K562 (cell line): ENCODE results near the gene MFAP1. TPM values are rescaled to one million over a fixed set of nuclear protein-coding genes. Genes with fewer than 3 reads are reported as not detected.
A peak's percentile ranks its signal among the peaks of the same experiment; 100 is the strongest.

Experiments
- ATAC-seq: fragments of 200-7000 bp; cut with Tn5 transposase; 3 replicates; pipeline ENCODE4 v1.9.1; 2020; ENCODE audit warnings: moderate library complexity
- BruUV-seq: library from RNA; stranded (reverse); fragments of 400-500 nt; replicated peaks from 2 replicates; lab custom pipeline; 2021; lab: Mats Ljungman, UMichigan
- CTCF ChIA-PET: fragments of 300-600 bp; formaldehyde crosslinking; extraction: SDS; loops from one replicate; lab custom pipeline; 2021; ENCODE audit warnings: low intra/inter-chr PET ratio; lab: Yijun Ruan, JAX
- POLR2A ChIA-PET: fragments of 300-600, 350-650 bp; sonication (Branson Sonifier 250); formaldehyde crosslinking; extraction: SDS; loops from one replicate; lab custom pipeline; 2021; ENCODE audit warnings: antibody characterized with exemption, inconsistent platforms; lab: Yijun Ruan, JAX
- DNase-seq, 4 experiments: peaks; one replicate each; pipeline versions ENCODE4 v3.0.0 to v3.0.0-alpha.2; 2011 to 2018; ENCODE audit warnings: low spot score in 3 of 4, mixed read lengths in 3 of 4; ENCODE audit errors: extremely low read depth in 1 of 4
- FAIRE-seq: peaks from 2 replicates; lab custom pipeline; 2011; peaks lifted over from hg19 to GRCh38; lab: Jason Lieb, UNC
- H2AFZ ChIP-seq: 2 replicates; pipeline ENCODE4 v1.6.0; 2011; ENCODE audit warnings: low read depth, low read length, control low read depth, inconsistent platforms
- H3K27ac ChIP-seq: fragments of 200-600 bp; 3 replicates; pipeline ENCODE4 v1.8.0; 2011; ENCODE audit warnings: low read depth, mild to moderate bottlenecking, control low read depth, inconsistent platforms, low read length, moderate library complexity, mixed read lengths; ENCODE audit errors: extremely low read depth
- H3K27me3 ChIP-seq, 2 experiments: fragments of 300-600 bp in 1 of 2; 2 replicates in 1 of 2; 3 replicates in 1 of 2; pipeline versions ENCODE4 v1.6.0 to v1.8.0; 2011; ENCODE audit warnings: inconsistent platforms in 2 of 2, low read length in 2 of 2, mild to moderate bottlenecking in 1 of 2, mixed read lengths in 1 of 2, moderate library complexity in 1 of 2; ENCODE audit not compliant: control insufficient read depth in 2 of 2, insufficient read depth in 2 of 2
- H3K36me3 ChIP-seq: fragments of 300-600 bp; 3 replicates; pipeline ENCODE4 v1.8.0; 2011; ENCODE audit warnings: mild to moderate bottlenecking, low read length, inconsistent platforms; ENCODE audit not compliant: control insufficient read depth, insufficient read depth
- H3K4me1 ChIP-seq, 2 experiments: fragments of 200-600 bp in 1 of 2; replicated peaks in 1 of 2; 2 replicates in 1 of 2; 3 replicates in 1 of 2; pipeline versions ENCODE4 v1.5.1 to v1.8.0; 2011; ENCODE audit warnings: inconsistent platforms in 2 of 2, low read length in 2 of 2, mild to moderate bottlenecking in 1 of 2, mixed read lengths in 1 of 2, moderate library complexity in 1 of 2; ENCODE audit not compliant: control insufficient read depth in 2 of 2, insufficient read depth in 2 of 2
- H3K4me2 ChIP-seq: 2 replicates; pipeline ENCODE4 v1.6.1; 2011; ENCODE audit warnings: low read length, control low read depth, inconsistent platforms, mixed read lengths; ENCODE audit not compliant: insufficient read depth
- H3K4me3 ChIP-seq: fragments of 200-600 bp; sonication (generic), shearing (Covaris generic); 2 replicates; pipeline ENCODE4 v1.5.1; 2016; ENCODE audit warnings: control low read depth, inconsistent platforms
- H3K79me2 ChIP-seq: fragments of 200-600 bp; 3 replicates; pipeline ENCODE4 v1.8.0; 2011; ENCODE audit warnings: low read length, inconsistent platforms; ENCODE audit not compliant: control insufficient read depth, insufficient read depth
- H3K9ac ChIP-seq, 2 experiments: 2 replicates each; pipeline versions ENCODE4 v1.6.0 to v1.6.1; 2011; ENCODE audit warnings: low read depth in 2 of 2, low read length in 2 of 2, control low read depth in 1 of 2, inconsistent platforms in 1 of 2, mild to moderate bottlenecking in 1 of 2, mixed read lengths in 1 of 2; ENCODE audit not compliant: insufficient read depth in 1 of 2
- H3K9me1 ChIP-seq: one replicate; pipeline ENCODE4 v1.6.0; 2011; ENCODE audit warnings: inconsistent platforms, mild to moderate bottlenecking, low read length, moderate library complexity; ENCODE audit not compliant: control insufficient read depth, insufficient read depth
- H3K9me3 ChIP-seq: replicated peaks from 2 replicates; pipeline ENCODE4 v1.5.1; 2011; ENCODE audit warnings: low read depth, low read length, inconsistent platforms; ENCODE audit not compliant: control insufficient read depth, insufficient read depth
- H4K20me1 ChIP-seq: replicated peaks from 2 replicates; pipeline ENCODE4 v1.6.1; 2011; ENCODE audit warnings: low read length, inconsistent platforms, mixed read lengths; ENCODE audit not compliant: control insufficient read depth, insufficient read depth
- CTCF ChIP-seq, 3 experiments: IDR thresholded peaks in 2 of 3; conservative IDR thresholded peaks in 1 of 3; 2 replicates each; pipeline ENCODE4 v1.5.1; 2011 to 2012; ENCODE audit warnings: low read length in 3 of 3, mild to moderate bottlenecking in 3 of 3, control low read depth in 2 of 3, improper control_type of control experiment in 1 of 3, inconsistent platforms in 1 of 3, low read depth in 1 of 3, mixed read lengths in 1 of 3, moderate library complexity in 1 of 3; ENCODE audit not compliant: insufficient read depth in 2 of 3
- HINFP ChIP-seq: fragments of 450-650 bp; conservative IDR thresholded peaks from 2 replicates; pipeline ENCODE4 v1.6.1; 2016; ENCODE audit warnings: missing genetic modification characterization, low read depth, mild to moderate bottlenecking, control low read depth, missing compliant biosample characterization
- NFE2 ChIP-seq: IDR thresholded peaks from 2 replicates; pipeline ENCODE4 v1.6.1; 2014; ENCODE audit warnings: antibody characterized with exemption, low read depth
- PTTG1 ChIP-seq: fragments of 450-650 bp; IDR thresholded peaks from 2 replicates; pipeline ENCODE4 v1.6.1; 2016; ENCODE audit warnings: low read depth, mild to moderate bottlenecking, missing genetic modification characterization, missing compliant biosample characterization
- RBBP5 ChIP-seq: fragments of 200-600 bp; sonication (generic); IDR thresholded peaks from 2 replicates; pipeline ENCODE4 v1.6.1; 2012; ENCODE audit warnings: borderline replicate concordance, mild to moderate bottlenecking, low read length, control low read depth, inconsistent platforms; ENCODE audit not compliant: insufficient read depth, poor library complexity, severe bottlenecking
- ZNF655 ChIP-seq: fragments of 250-450 bp; sonication (Bioruptor Pico); IDR thresholded peaks from 2 replicates; pipeline ENCODE4 v1.5.0; 2021
- ZNF699 ChIP-seq: fragments of 250-450 bp; sonication (Bioruptor Pico); IDR thresholded peaks from 2 replicates; pipeline ENCODE4 v1.8.0; 2021; ENCODE audit warnings: mild to moderate bottlenecking, moderate library complexity; ENCODE audit not compliant: insufficient replicate concordance
- WGBS: fragments of 100-300 bp; shearing (Covaris generic); methylation state at CpG from one replicate; pipeline ENCODE4 v1.1.6; 2016; ENCODE audit warnings: low coverage, mixed read lengths; ENCODE audit not compliant: insufficient coverage; ENCODE audit errors: missing lambda C conversion rate; 5-methylcytosine and 5-hydroxymethylcytosine counted together
- in situ Hi-C: fragments of 300-500 bp; cut with MboI; formaldehyde crosslinking; loops from 4 replicates; pipeline ENCODE4 v1.15.0; 2018; ENCODE audit warnings: inconsistent platforms, mixed read lengths
- intact Hi-C: fragments of 100-400 bp; cut with micrococcal nuclease; formaldehyde crosslinking; loops from 2 replicates; pipeline ENCODE4 v1.14.2; 2022
- polyA plus RNA-seq, 8 experiments: library from polyadenylated mRNA; depleted of rRNA in 4 of 8; stranded (reverse) in 5 of 8; unstranded in 3 of 8; fragments of >200 nt; fragmentation: Nextera tagmentation in 2 of 8; fragmentation: Illumina TruSeq in 1 of 8; extraction: Ambion mirVana in 2 of 8; extraction: Trizol in 1 of 8; gene quantifications; 2 replicates each; pipeline versions ENCODE4 v1.2.1 to v1.2.3, GENCODE V29; 2011 to 2014; ENCODE audit warnings: inconsistent platforms in 1 of 8, missing spikeins in 1 of 8
- total RNA-seq, 7 experiments: library from RNA; depleted of rRNA in 6 of 7; stranded (reverse); fragments of >200 nt in 6 of 7; fragmentation: Illumina TruSeq in 2 of 7; extraction: Trizol in 2 of 7; gene quantifications; 2 replicates each; pipeline versions ENCODE4 v1.2.1 to v1.2.3, GENCODE V29; 2011 to 2021; ENCODE audit warnings: low replicate concordance in 1 of 7

MFAP1 gene
- total and polyA plus RNA-seq, 9 of the 15 experiments (the other 6 are each of a cell fraction or from before 2014, with no cell fraction given) = 34.9 to 64.1 (median 48.2) TPM

GRCh38 chr15:43872416-43873020, 48.0 kb upstream of the MFAP1 start (continued):
- TF ChIP-seq CTCF (IDR thresholded peaks at IDR 0.05 in 2 of 3, conservative IDR thresholded peaks at IDR 0.05 in 1 of 3; ENCODE audit: insufficient read depth in 2 of 3, low read depth in 1 of 3, low read length in 3 of 3) = peak; percentile 60 to 71 (median 63)
- no peak for TF ChIP-seq NFE2
- no peak for TF ChIP-seq ZNF699 (CRISPR knock-in tag)
- no peak for TF ChIP-seq PTTG1 (tag)
- no peak for TF ChIP-seq RBBP5

- WGBS = 92% methylated on average over 2 of the region's 2 CpGs
- no peaks in the 10 kb centered on the region for H3K79me2 ChIP-seq
- H3K4me2 ChIP-seq = no peak overlapping the region
- no peaks in the 10 kb centered on the region for H3K4me1 ChIP-seq
- no TSS peak for BruUV-seq
- no peaks in the 10 kb centered on the region for H4K20me1 ChIP-seq
- intact Hi-C loops (no loop called here), in situ Hi-C loops (no loop called here)
- no peak overlapping the region for H3K9ac ChIP-seq
- no peaks in the 10 kb centered on the region for H3K9me3 ChIP-seq
- peaks cover 5% of the 10 kb centered on the region for H3K9me1 ChIP-seq
- ChIA-PET CTCF (interaction anchor here (0.6 to 2.2 kb wide), 3 partner anchors 194 to 1165 kb away, joined by 3 to 21 read pairs (median 5); no protein-coding TSS in a partner anchor), POLR2A (interaction anchor here (0.7 to 1.0 kb wide), 2 partner anchors 11 to 28 kb away, joined by 3 to 4 read pairs; no protein-coding TSS in a partner anchor)
- FAIRE-seq (no peak), DNase-seq (no peak), ATAC-seq (no peak)
- peaks cover 66% of the 10 kb centered on the region; the same call in 2 of the 3 replicates for H3K36me3 ChIP-seq
- no peak overlapping the region for H2AFZ ChIP-seq
- no peak overlapping the region for H3K4me3 ChIP-seq
- no peak overlapping the region for H3K27ac ChIP-seq
- no peaks in the 10 kb centered on the region for H3K27me3 ChIP-seq
- TF ChIP-seq HINFP (tag) (no peak), ZNF655 (CRISPR knock-in tag) (no peak)
Measured at GRCh38 chr15:43871835-43872234, 47.3 kb upstream of the MFAP1 start.
